GM12864 (cell line): ENCODE results near the gene MYL6B.
"Not testable (repeated sequence)": the region's sequence is repeated elsewhere in the genome, so short reads cannot be mapped to it uniquely, and the experiment has no call there.

ENCODE experiments used
- DNase-seq: peaks from one replicate; pipeline ENCODE4 v3.0.0-alpha.2; 2011; ENCODE audit warnings: low read depth
- H3K4me3 ChIP-seq: 2 replicates; pipeline ENCODE4 v1.5.1; 2011; ENCODE audit warnings: mild to moderate bottlenecking, low read depth, low read length, control low read depth
- TF ChIP-seq, protein P1 (sequence below): IDR thresholded peaks from 2 replicates; pipeline ENCODE4 v1.5.1; 2011; ENCODE audit warnings: low read depth, mild to moderate bottlenecking, moderate library complexity, low read length, control low read depth, inconsistent platforms; ENCODE audit errors: missing control alignments

The MYL6B gene

DNA sequence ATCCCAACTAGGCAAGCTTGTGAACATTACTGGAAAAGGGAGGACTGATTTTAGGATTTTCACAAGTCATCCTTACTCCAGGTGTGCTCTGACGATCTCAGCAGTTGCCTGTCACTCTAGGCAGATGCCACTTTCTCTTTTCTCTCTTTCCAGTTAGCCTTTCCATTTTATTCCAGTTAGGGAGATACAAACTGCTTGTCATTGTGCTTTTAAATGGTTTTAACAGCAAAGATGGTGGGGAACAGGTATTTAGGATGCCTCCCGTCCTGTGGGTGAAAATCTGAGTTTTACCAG, 46.8 kb upstream of the MYL6B start:
- no peak for DNase-seq
- TF ChIP-seq, protein P1, sequence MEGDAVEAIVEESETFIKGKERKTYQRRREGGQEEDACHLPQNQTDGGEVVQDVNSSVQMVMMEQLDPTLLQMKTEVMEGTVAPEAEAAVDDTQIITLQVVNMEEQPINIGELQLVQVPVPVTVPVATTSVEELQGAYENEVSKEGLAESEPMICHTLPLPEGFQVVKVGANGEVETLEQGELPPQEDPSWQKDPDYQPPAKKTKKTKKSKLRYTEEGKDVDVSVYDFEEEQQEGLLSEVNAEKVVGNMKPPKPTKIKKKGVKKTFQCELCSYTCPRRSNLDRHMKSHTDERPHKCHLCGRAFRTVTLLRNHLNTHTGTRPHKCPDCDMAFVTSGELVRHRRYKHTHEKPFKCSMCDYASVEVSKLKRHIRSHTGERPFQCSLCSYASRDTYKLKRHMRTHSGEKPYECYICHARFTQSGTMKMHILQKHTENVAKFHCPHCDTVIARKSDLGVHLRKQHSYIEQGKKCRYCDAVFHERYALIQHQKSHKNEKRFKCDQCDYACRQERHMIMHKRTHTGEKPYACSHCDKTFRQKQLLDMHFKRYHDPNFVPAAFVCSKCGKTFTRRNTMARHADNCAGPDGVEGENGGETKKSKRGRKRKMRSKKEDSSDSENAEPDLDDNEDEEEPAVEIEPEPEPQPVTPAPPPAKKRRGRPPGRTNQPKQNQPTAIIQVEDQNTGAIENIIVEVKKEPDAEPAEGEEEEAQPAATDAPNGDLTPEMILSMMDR = no peak
- H3K4me3 ChIP-seq = peak overlapping the region; percentile 99

DNA sequence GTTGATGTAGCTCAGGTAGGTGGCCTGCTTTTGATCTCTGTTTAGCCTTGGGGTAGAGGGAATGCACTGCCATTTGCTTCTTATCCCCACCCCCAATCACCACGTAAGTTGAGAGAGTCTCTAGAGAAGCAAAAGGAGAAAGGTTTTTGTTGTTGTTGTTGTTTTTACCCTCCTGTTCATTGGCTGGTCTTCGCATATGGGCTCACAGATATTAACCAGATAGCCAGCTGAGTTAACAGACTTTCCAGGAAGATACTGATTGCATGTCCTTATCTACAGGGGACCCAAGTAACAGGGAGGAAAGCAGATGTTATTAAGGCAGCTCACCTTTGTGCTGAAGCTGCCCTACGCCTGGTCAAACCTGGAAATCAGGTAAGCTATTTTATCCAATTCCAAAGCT, 45.1 kb upstream of the MYL6B start:
- H3K4me3 ChIP-seq = no peak overlapping the region
- TF ChIP-seq, protein P1 = no peak
- no peak for DNase-seq

DNA sequence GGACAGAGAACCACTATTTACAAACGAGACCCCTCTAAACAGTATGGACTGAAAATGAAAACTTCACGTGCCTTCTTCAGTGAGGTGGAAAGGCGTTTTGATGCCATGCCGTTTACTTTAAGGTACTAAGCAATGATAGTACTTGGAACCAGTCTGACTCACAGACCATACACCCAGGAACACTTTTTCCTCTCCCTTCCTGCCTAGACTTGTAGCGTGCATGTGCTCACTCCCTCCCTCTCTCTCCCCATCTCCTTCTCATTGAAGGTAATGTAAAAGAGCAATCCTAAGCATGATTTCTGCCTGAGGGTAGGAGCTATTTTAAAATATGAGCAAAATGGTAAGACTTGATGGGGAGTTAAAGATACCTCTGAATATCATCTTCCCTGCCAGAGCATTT, 41.8 kb upstream of the MYL6B start:
- DNase-seq = no peak
- H3K4me3 ChIP-seq = no peak overlapping the region
- TF ChIP-seq, protein P1 = no peak

DNA sequence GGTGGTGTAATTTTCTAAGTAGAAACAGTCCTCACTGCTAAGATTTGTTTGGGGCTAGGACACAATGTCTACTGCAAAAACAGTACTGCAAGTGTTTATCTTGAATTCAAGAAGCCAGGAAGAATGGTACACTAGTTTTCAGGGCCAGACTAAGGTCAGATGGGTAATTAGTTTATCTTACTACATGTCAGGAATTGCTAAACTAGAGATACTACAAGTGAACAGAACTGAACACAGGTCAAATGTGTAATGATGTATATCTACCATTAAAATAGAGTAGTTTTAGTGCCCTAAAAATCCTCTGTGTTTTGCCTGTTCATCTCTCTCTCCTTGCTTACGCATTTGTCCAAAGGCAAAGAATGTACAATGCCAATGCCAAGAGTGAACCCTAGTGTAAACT, 38.3 kb upstream of the MYL6B start:
- DNase-seq = no peak
- TF ChIP-seq, protein P1 = no peak

DNA sequence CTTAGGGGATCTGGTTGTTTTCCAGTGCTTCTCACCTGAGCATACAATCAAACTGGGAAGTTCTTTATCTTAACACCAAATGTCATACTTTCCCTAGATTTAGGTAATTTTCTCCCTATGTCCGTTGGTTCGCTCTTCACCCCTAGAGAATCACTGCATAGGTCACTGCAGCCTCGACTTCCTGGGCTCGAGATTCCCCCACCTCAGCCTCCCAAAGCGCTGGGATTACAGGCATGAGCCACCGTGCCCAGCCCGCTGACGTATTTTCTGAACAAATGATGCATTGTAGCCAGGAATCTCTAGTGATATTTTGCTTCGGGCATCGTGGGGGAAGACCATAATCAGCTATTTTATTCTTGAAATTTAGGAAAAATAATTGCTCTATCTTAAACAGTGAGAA, 37.1 kb upstream of the MYL6B start:
- H3K4me3 ChIP-seq = peak overlapping the region; percentile 78
- TF ChIP-seq, protein P1 = no peak
- no peak for DNase-seq

More for the DNA sequence above, 38.3 kb upstream of the MYL6B start:
- no peak overlapping the region for H3K4me3 ChIP-seq

DNA sequence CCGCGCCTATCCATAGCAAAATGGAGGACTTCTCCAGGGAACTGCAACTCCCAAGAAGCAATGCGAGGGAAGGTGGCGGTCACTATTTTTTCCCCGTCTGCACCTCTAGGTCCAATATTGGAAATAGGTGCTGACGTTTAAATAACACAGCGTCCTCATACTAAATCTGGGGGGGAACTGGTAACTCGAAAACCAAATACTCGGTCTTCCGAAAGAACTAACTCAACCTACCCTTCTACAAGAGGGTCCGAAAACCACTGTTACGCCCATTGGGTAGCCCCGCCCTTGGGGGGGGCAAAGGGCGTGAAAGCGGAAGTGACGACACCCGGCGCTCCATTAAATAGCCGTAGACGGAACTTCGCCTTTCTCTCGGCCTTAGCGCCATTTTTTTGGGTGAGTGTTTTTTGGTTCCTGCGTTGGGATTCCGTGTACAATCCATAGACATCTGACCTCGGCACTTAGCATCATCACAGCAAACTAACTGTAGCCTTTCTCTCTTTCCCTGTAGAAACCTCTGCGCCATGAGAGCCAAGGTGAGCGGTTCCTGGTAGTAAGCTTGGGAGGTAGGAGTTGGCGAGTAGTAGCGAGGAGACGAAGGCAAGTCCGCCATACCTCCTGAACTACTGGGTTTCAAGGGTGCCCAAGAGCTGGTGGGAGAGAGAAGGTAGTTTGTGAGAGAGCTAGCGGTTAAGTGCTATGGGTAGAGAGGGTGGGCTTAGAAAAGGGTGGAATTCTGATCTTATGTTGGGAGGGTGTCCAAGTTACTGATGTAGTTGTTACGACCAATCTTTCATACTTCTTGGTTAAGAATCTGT, 35.9 kb upstream of the MYL6B start, which contains the start of gene RPL41:
RPL41 (plus strand) TSS at position 367 of the 815 bp plus-strand sequence.
- peak within 1 kb of the TSS; percentile 78 for H3K4me3 ChIP-seq
- TF ChIP-seq, protein P1 = no peak
- peak; percentile 85 for DNase-seq

DNA sequence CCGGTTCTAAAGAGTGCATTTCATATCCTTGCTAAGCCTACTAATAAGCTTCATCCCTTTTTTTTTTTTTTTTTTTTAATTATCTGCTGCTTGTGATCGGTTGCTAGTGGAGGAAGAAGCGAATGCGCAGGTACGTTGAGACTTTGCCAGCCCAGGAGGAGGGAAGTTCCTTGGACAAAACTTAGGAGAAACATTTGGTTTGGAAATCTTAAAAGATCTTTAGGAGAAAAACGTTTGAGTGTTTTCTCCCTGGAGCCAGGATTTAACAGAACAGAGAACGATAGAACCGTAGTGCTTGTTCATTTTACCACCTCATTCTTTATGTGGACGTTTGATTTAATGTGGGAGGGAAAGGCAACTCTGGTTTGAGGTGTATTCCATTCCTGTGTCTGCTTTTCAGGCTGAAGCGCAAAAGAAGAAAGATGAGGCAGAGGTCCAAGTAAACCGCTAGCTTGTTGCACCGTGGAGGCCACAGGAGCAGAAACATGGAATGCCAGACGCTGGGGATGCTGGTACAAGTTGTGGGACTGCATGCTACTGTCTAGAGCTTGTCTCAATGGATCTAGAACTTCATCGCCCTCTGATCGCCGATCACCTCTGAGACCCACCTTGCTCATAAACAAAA, 35.2 kb upstream of the MYL6B start:
- not testable (repeated sequence) for DNase-seq
- peak overlapping the region; percentile 78 for H3K4me3 ChIP-seq
